GM12878 (cell line): ENCODE data around the gene PTEN. TPM values are rescaled to one million over a fixed set of nuclear protein-coding genes. Genes with fewer than 3 reads are reported as not detected.

Experiments
- ASH2L ChIP-seq: fragments of 300-600, 200-600 bp; sonication (generic); IDR thresholded peaks from 2 replicates; pipeline ENCODE4 v1.6.1; 2017; ENCODE audit warnings: low read depth, mild to moderate bottlenecking, borderline replicate concordance
- BCL11A ChIP-seq: IDR thresholded peaks from 2 replicates; pipeline ENCODE4 v1.6.1; 2011; ENCODE audit warnings: low read depth, low read length
- BMI1 ChIP-seq: fragments of 450-650 bp; IDR thresholded peaks from 2 replicates; pipeline ENCODE4 v1.6.1; 2016; ENCODE audit warnings: mild to moderate bottlenecking, moderate library complexity, borderline replicate concordance
- CBX5 ChIP-seq: sonication (generic); IDR thresholded peaks from 2 replicates; pipeline ENCODE4 v1.6.1; 2016; ENCODE audit warnings: low read depth, moderate library complexity, mild to moderate bottlenecking, inconsistent platforms
- CREB1 ChIP-seq: IDR thresholded peaks from 2 replicates; pipeline ENCODE4 v1.6.1; 2012; ENCODE audit warnings: low read depth, mild to moderate bottlenecking, inconsistent platforms
- DPF2 ChIP-seq: fragments of 450-650 bp; IDR thresholded peaks from 2 replicates; pipeline ENCODE4 v1.6.1; 2017; ENCODE audit warnings: mild to moderate bottlenecking
- ESRRA ChIP-seq: IDR thresholded peaks from 2 replicates; pipeline ENCODE4 v1.6.1; 2012; ENCODE audit warnings: mild to moderate bottlenecking, low read length, improper control_type of control experiment
- MTA2 ChIP-seq: fragments of 450-650 bp; IDR thresholded peaks from 2 replicates; pipeline ENCODE4 v1.6.1; 2016; ENCODE audit warnings: low read depth, mild to moderate bottlenecking, moderate library complexity
- MYC ChIP-seq: IDR thresholded peaks from 2 replicates; pipeline ENCODE4 v1.6.1; 2011; ENCODE audit warnings: mild to moderate bottlenecking, low read length, moderate library complexity, inconsistent platforms; ENCODE audit not compliant: insufficient read depth, insufficient replicate concordance, insufficient read length, severe bottlenecking
- NFXL1 ChIP-seq: fragments of 450-650 bp; IDR thresholded peaks from 2 replicates; pipeline ENCODE4 v1.6.1; 2017; ENCODE audit warnings: antibody characterized with exemption, mild to moderate bottlenecking, borderline replicate concordance
- PML ChIP-seq: IDR thresholded peaks from 2 replicates; pipeline ENCODE4 v1.6.1; 2012; ENCODE audit warnings: low read length, inconsistent platforms
- RB1 ChIP-seq: fragments of 450-650 bp; formaldehyde crosslinking; IDR thresholded peaks from 2 replicates; pipeline ENCODE4 v1.6.1; 2017; ENCODE audit warnings: mild to moderate bottlenecking, borderline replicate concordance
- RBBP5 ChIP-seq: fragments of 200-600 bp; sonication (generic); conservative IDR thresholded peaks from 2 replicates; pipeline ENCODE4 v1.6.1; 2016
- STAT3 ChIP-seq: IDR thresholded peaks from 2 replicates; pipeline ENCODE4 v1.6.1; 2011; ENCODE audit warnings: low read depth, low read length, improper control_type of control experiment
- WRNIP1 ChIP-seq: IDR thresholded peaks from 2 replicates; pipeline ENCODE4 v1.6.1; 2011; ENCODE audit warnings: low read depth, low read length, improper control_type of control experiment, borderline replicate concordance
- polyA plus RNA-seq, 11 experiments: library from polyadenylated mRNA; depleted of rRNA in 4 of 11; unstranded in 6 of 11; stranded (reverse) in 5 of 11; fragments of >200 nt; fragmentation: Nextera tagmentation in 4 of 11; fragmentation: Illumina TruSeq in 1 of 11; extraction: Ambion mirVana in 4 of 11; extraction: Trizol in 1 of 11; gene quantifications; 1 replicate in 1 of 11; 2 replicates in 10 of 11; pipeline versions ENCODE4 v1.2.1 to v1.2.3, GENCODE V29; 2011 to 2016; ENCODE audit warnings: inconsistent platforms in 2 of 11, missing spikeins in 2 of 11, low read depth in 1 of 11
- total RNA-seq, 4 experiments: library from RNA; depleted of rRNA in 3 of 4; stranded (reverse); fragments of >200 nt in 3 of 4; fragmentation: Illumina TruSeq in 1 of 4; extraction: Trizol in 1 of 4; gene quantifications; 2 replicates each; pipeline versions ENCODE4 v1.2.1 to v1.2.3, GENCODE V29; 2013 to 2021
- TF ChIP-seq, protein P1 (sequence below): fragments of 150-350 bp; IDR thresholded peaks from 2 replicates; pipeline ENCODE4 v1.6.1; 2016; ENCODE audit warnings: low read depth, low read length
- TF ChIP-seq, protein P2 (sequence below): IDR thresholded peaks from 2 replicates; pipeline ENCODE4 v1.6.1; 2011; ENCODE audit warnings: borderline replicate concordance, low read depth, mild to moderate bottlenecking, moderate library complexity, mixed read lengths, low read length; ENCODE audit not compliant: insufficient read depth; ENCODE audit errors: extremely low read length
- TF ChIP-seq, protein P3 (sequence below): fragments of 450-650 bp; conservative IDR thresholded peaks from 2 replicates; pipeline ENCODE4 v1.6.1; 2017; ENCODE audit warnings: mild to moderate bottlenecking, moderate library complexity
- TF ChIP-seq, protein P4 (sequence below): fragments of 450-650 bp; IDR thresholded peaks from 2 replicates; pipeline ENCODE4 v1.6.1; 2017; ENCODE audit warnings: mild to moderate bottlenecking

PTEN gene
- total and polyA plus RNA-seq, 10 of the 15 experiments (the other 5 are each of a cell fraction or from before 2014, with no cell fraction given), result 26.1 to 175 (median 58.1) TPM

DNA sequence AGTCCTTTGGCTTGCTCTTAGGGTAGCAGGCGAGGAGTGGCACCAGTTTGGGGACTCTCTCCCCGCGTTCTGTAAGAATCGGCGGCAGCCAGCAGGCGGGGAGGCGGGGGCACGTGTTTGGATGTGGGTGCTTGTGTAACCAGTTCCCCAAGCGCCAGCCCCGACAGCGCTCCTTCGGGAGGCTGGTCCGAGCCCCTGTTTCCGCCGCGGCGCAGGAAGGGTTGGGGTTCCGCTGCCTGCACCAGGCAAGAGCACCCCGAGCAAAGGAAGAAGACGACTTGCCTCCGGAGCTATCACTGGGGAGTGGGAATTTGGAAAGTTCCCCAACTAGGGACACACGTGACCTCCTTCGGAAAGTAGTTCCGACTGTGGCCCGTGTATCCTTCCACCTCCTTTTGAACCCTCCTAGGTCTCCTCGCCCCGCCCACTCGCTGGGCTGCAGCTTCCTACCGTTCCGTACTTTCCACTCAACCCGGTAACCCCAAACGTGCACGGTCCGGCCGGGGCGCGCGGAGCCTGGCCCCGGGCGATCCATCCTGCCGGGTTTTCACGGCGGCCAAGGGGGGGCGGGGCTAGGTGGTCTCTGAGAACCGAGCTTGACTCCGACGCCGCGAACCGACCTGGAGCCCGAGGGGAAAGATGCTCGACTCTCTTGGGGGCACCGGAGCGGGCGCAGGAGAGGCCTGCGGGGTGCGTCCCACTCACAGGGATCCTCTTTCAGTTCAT is 1.3 kb upstream of the PTEN start (continued):
- TF ChIP-seq WRNIP1, result peak; percentile 95; the same call in 1 of the 2 replicates
- TF ChIP-seq MTA2, result peak; percentile 38; the same call in 1 of the 2 replicates
- TF ChIP-seq DPF2, result peak; percentile 77
- no peak for TF ChIP-seq BMI1
- TF ChIP-seq, protein P1, sequence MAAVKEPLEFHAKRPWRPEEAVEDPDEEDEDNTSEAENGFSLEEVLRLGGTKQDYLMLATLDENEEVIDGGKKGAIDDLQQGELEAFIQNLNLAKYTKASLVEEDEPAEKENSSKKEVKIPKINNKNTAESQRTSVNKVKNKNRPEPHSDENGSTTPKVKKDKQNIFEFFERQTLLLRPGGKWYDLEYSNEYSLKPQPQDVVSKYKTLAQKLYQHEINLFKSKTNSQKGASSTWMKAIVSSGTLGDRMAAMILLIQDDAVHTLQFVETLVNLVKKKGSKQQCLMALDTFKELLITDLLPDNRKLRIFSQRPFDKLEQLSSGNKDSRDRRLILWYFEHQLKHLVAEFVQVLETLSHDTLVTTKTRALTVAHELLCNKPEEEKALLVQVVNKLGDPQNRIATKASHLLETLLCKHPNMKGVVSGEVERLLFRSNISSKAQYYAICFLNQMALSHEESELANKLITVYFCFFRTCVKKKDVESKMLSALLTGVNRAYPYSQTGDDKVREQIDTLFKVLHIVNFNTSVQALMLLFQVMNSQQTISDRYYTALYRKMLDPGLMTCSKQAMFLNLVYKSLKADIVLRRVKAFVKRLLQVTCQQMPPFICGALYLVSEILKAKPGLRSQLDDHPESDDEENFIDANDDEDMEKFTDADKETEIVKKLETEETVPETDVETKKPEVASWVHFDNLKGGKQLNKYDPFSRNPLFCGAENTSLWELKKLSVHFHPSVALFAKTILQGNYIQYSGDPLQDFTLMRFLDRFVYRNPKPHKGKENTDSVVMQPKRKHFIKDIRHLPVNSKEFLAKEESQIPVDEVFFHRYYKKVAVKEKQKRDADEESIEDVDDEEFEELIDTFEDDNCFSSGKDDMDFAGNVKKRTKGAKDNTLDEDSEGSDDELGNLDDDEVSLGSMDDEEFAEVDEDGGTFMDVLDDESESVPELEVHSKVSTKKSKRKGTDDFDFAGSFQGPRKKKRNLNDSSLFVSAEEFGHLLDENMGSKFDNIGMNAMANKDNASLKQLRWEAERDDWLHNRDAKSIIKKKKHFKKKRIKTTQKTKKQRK, result 0 out of 2 replicates have a peak, but pooled peaks have one; percentile 24
- TF ChIP-seq CBX5, result peak; percentile 89; the same call in 1 of the 2 replicates
- TF ChIP-seq, protein P2, sequence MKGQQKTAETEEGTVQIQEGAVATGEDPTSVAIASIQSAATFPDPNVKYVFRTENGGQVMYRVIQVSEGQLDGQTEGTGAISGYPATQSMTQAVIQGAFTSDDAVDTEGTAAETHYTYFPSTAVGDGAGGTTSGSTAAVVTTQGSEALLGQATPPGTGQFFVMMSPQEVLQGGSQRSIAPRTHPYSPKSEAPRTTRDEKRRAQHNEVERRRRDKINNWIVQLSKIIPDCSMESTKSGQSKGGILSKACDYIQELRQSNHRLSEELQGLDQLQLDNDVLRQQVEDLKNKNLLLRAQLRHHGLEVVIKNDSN, result peak; percentile 85
- TF ChIP-seq, protein P3, sequence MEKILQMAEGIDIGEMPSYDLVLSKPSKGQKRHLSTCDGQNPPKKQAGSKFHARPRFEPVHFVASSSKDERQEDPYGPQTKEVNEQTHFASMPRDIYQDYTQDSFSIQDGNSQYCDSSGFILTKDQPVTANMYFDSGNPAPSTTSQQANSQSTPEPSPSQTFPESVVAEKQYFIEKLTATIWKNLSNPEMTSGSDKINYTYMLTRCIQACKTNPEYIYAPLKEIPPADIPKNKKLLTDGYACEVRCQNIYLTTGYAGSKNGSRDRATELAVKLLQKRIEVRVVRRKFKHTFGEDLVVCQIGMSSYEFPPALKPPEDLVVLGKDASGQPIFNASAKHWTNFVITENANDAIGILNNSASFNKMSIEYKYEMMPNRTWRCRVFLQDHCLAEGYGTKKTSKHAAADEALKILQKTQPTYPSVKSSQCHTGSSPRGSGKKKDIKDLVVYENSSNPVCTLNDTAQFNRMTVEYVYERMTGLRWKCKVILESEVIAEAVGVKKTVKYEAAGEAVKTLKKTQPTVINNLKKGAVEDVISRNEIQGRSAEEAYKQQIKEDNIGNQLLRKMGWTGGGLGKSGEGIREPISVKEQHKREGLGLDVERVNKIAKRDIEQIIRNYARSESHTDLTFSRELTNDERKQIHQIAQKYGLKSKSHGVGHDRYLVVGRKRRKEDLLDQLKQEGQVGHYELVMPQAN, result peak; percentile 49; the same call in 1 of the 2 replicates
- peak; percentile 84 for TF ChIP-seq PML
- TF ChIP-seq NFXL1, result no peak
- TF ChIP-seq STAT3, result no peak
- peak; percentile 59; the same call in 1 of the 2 replicates for TF ChIP-seq BCL11A
- TF ChIP-seq ESRRA, result no peak; the same call in 1 of the 2 replicates
- TF ChIP-seq RB1, result peak; percentile 95; the same call in 1 of the 2 replicates
- TF ChIP-seq MYC, result peak; percentile 90
- TF ChIP-seq ASH2L, result no peak
- TF ChIP-seq CREB1, result peak; percentile 81
- TF ChIP-seq, protein P4, sequence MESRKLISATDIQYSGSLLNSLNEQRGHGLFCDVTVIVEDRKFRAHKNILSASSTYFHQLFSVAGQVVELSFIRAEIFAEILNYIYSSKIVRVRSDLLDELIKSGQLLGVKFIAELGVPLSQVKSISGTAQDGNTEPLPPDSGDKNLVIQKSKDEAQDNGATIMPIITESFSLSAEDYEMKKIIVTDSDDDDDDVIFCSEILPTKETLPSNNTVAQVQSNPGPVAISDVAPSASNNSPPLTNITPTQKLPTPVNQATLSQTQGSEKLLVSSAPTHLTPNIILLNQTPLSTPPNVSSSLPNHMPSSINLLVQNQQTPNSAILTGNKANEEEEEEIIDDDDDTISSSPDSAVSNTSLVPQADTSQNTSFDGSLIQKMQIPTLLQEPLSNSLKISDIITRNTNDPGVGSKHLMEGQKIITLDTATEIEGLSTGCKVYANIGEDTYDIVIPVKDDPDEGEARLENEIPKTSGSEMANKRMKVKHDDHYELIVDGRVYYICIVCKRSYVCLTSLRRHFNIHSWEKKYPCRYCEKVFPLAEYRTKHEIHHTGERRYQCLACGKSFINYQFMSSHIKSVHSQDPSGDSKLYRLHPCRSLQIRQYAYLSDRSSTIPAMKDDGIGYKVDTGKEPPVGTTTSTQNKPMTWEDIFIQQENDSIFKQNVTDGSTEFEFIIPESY, result no peak
- TF ChIP-seq RBBP5, result no peak; the same call in 1 of the 2 replicates
